T-helper 2 cell treated with Interferon-gamma antibody and Interleukin-4, amounts not matched to agents 100 ng/mL and 5 ng/mL, for 36 hours (primary cell): ENCODE data around the gene TMEM61. TPM values are rescaled to one million over a fixed set of nuclear protein-coding genes. Genes with fewer than 3 reads are reported as not detected.

Experiments used
- intact Hi-C: fragments of 100-400 bp; cut with micrococcal nuclease; formaldehyde crosslinking; loops from one replicate; pipeline ENCODE4 v1.15.1; 2023
- total RNA-seq: library from RNA; stranded (reverse); gene quantifications from 2 replicates; pipeline ENCODE4 v1.2.3, GENCODE V29; 2022

Gene TMEM61
- total RNA-seq, 1 donor from 2014 or later = not detected

DNA sequence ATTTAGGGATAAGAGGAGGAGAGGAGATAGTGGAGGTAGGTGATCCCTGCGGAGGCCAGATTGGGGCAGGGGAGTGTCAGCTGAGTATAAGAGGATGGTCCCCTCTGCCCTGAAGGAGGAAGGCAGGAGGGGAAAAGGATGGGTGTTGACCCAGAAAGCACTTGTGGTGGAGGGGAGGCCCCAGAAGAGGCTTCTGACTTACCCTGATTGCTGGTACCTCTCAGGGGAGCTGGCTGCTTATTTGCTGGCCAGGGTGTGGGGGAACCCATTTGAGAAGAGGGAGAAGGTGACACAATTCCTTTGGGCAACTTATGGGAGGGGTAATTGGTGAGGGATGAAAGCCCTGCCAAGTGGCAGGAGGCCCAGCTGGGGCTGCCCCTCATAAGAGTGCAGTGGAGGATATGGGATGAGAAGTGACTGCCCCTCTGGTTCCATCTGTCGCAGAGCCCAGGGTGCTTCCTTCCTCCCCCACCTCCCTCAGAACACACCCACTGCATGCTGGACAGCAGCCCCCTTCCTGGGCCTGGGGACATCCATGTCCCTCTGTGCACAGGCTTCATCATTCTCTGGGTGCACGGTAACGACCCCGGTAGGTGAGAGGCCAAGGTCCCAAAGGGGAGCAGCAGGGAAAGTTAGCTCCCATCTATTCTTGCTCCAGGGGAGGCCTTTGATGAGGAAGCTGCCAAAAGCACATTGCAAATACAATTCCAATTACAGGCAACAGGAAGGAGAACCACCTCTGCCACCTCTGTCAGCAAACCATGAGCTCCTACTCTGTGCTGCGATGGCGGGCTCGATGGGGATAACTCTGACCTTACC lies 57.5 kb downstream of the TMEM61 start:
- intact Hi-C loops = no loop called here

DNA sequence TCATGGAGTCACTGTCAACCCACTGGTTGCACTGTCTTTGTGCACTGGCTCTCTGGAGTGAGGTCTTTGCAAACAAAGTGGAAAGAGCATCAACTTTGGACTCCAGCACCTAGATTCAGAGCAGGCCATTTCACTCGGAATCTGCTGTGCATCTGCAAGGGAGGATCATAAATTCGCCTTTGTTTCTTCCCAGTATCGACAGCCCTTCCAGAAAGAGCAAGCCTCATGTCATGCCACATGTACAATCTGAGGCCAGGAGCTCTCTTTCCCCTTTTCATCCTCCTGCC lies 58.1 kb downstream of the TMEM61 start:
- intact Hi-C loops = no loop called here

DNA sequence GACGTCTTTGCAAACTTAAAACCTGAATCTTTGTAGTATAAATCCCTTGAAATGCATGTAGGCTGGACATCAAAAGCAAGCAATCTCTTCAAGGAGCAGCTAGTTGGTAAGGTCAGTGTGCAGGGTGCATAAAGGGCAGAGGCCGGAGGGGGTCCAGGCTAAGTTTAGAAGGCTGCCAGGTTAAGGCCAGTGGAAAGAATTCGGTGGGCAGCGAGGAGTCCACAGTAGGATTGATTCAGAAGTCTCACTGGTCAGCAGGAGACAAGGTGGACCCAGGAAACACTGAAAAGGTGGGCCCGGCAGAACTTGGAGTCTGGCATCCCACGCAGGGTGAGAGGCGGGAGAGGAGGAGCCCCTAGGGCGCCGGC lies 58.5 kb downstream of the TMEM61 start:
- intact Hi-C loops = no loop called here

DNA sequence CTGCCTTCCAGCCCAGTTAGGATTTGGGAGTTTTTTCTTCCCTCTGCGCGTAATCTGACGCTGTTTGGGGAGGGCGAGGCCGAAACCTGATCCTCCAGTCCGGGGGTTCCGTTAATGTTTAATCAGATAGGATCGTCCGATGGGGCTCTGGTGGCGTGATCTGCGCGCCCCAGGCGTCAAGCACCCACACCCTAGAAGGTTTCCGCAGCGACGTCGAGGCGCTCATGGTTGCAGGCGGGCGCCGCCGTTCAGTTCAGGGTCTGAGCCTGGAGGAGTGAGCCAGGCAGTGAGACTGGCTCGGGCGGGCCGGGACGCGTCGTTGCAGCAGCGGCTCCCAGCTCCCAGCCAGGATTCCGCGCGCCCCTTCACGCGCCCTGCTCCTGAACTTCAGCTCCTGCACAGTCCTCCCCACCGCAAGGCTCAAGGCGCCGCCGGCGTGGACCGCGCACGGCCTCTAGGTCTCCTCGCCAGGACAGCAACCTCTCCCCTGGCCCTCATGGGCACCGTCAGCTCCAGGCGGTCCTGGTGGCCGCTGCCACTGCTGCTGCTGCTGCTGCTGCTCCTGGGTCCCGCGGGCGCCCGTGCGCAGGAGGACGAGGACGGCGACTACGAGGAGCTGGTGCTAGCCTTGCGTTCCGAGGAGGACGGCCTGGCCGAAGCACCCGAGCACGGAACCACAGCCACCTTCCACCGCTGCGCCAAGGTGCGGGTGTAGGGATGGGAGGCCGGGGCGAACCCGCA lies 59.1 kb downstream of the TMEM61 start, which contains the start of gene PCSK9:
Gene PCSK9, plus strand, starts transcription at position 207 of the 741 bp plus-strand sequence. Its CDS starts 290 bp downstream, at position 497.
- intact Hi-C loops = no loop called here

DNA sequence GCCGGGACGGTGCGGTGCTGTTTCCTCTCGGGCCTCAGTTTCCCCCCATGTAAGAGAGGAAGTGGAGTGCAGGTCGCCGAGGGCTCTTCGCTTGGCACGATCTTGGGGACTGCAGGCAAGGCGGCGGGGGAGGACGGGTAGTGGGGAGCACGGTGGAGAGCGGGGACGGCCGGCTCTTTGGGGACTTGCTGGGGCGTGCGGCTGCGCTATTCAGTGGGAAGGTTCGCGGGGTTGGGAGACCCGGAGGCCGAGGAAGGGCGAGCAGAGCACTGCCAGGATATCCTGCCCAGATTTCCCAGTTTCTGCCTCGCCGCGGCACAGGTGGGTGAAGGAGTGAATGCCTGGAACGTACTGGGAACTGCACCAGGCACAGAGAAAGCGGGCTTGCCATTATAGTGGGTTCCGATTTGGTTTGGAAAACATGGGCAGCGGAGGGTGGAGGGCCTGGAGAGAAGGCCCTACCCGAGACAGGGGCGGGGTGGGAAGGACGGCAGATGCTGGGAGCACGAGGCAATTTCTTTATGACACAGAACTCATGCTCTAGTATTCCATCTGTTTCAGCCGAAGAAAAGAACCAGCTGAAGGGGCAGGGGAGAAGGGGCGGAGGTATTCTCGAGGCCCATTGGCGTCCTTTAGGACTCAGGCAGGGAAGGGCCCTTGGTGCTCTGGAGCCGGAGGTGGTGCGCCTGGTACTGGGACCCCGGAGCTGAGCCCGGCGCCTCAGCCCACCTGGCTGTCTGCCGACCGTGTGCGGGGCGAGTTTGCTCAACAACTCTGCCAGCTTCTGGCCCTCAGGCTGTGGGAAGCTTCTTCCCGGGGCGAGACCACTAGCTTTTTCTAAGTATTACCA lies 59.9 kb downstream of the TMEM61 start:
- intact Hi-C loops = no loop called here

DNA sequence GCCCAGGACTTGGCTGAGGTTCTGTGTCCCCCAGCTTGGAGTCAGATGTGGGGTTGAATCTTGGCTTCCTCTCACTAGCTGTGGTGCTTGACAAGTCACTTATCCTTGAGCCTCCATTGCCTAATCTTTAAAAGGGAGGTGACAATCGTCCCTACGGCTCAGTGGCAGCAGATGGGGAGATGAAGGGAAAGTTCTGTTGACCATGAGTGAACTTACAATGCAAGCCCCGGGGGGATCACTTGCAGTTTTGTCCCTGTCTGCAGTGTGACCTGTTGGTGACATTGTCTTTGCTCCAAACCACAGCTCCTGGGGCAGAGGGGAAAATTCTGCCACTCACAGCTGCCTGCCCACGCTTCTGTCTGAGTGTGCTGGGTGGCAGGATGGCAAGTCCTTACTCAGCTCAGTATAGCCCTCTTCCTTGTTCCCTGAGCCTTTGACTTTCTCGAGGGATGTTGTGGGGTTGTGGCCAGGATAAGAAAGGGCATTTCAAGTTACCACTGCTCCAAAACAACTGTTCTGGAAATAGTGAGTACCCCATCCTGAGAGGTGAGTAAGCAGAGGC lies 60.6 kb downstream of the TMEM61 start:
- intact Hi-C loops = no loop called here

DNA sequence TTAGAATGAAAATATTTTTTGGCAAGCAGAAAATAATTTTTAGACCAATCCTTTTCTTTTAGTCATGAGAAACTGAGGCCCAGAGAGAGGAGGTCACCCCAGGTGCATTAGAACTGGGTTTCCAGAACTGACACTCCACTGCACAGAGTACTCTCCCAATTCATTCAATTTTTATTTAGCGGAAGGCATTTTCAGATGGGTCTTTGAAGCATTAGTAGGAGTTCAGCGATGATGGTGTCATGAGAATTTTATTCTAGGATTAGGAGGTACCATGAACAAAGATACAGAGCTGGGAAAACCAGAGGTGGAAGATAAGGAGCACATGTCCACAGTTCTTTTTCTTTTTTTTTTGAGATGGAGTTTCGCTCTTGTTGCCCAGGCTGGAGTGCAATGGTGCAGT lies 61.2 kb downstream of the TMEM61 start:
- intact Hi-C loops = no loop called here

Other genes starting within 250 kb of the TMEM61 start
- 4.6 and 5.1 TPM in 2 replicates for gene PARS2, start 216.1 kb upstream of the TMEM61 start, total RNA-seq
- gene TTC22, start 179.3 kb upstream of the TMEM61 start, total RNA-seq = 4.5 and 4.6 TPM in 2 replicates
- gene DHCR24, start 93.4 kb upstream of the TMEM61 start, total RNA-seq = 145 TPM in 2 replicates
- gene BSND, start 18.3 kb downstream of the TMEM61 start, total RNA-seq = not detected in 2 replicates
- 0.07 TPM in 2 replicates for gene PCSK9, start 58.9 kb downstream of the TMEM61 start, total RNA-seq
- 40.9 and 44.2 TPM in 2 replicates for gene USP24, start 234.7 kb downstream of the TMEM61 start, total RNA-seq